CD14-positive monocyte (primary cell): ENCODE data around the gene CACTIN. TPM values are rescaled to one million over a fixed set of nuclear protein-coding genes. Genes with fewer than 3 reads are reported as not detected.

Source experiments
- DNase-seq, 3 donors: peaks; one replicate each; pipeline ENCODE4 v3.0.0-alpha.2; 2011 to 2022
- H2AFZ ChIP-seq: 2 replicates; pipeline ENCODE4 v1.6.0; 2012; ENCODE audit warnings: mild to moderate bottlenecking, low read depth, low read length, inconsistent platforms; ENCODE audit not compliant: insufficient read depth, poor library complexity, severe bottlenecking
- H3K27ac ChIP-seq, 2 donors: 1 replicate in 1 of 2; 2 replicates in 1 of 2; pipeline ENCODE4 v1.5.1; 2012 to 2013; ENCODE audit warnings: low read length in 2 of 2, control low read depth in 1 of 2, inconsistent platforms in 1 of 2, low read depth in 1 of 2, mild to moderate bottlenecking in 1 of 2
- H3K27me3 ChIP-seq, 2 donors: one replicate each; pipeline versions ENCODE4 v1.6.0 to v1.6.1; 2011 to 2013; ENCODE audit warnings: low read length in 2 of 2; ENCODE audit not compliant: control insufficient read depth in 2 of 2, insufficient read depth in 2 of 2
- H3K36me3 ChIP-seq, 2 donors: replicated peaks in 1 of 2; 1 replicate in 1 of 2; 2 replicates in 1 of 2; pipeline versions ENCODE4 v1.5.1 to v1.6.1; 2012 to 2013; ENCODE audit warnings: low read length in 2 of 2, control low read depth in 1 of 2, inconsistent platforms in 1 of 2, mild to moderate bottlenecking in 1 of 2; ENCODE audit not compliant: insufficient read depth in 2 of 2, control insufficient read depth in 1 of 2
- H3K4me1 ChIP-seq, 2 donors: 1 replicate in 1 of 2; 2 replicates in 1 of 2; pipeline versions ENCODE4 v1.5.1 to v1.6.1; 2012 to 2013; ENCODE audit warnings: low read length in 2 of 2, control low read depth in 1 of 2, inconsistent platforms in 1 of 2, mild to moderate bottlenecking in 1 of 2, moderate library complexity in 1 of 2; ENCODE audit not compliant: insufficient read depth in 2 of 2, control insufficient read depth in 1 of 2
- H3K4me2 ChIP-seq: replicated peaks from 2 replicates; pipeline ENCODE3; 2012; ENCODE audit warnings: low read length, moderate library complexity, mild to moderate bottlenecking; ENCODE audit not compliant: poor library complexity, severe bottlenecking; ENCODE audit errors: extremely low read depth
- H3K4me3 ChIP-seq, 3 experiments: fragments of 200-600 bp in 1 of 3; sonication (generic) in 1 of 3; replicated peaks in 1 of 3; 1 replicate in 2 of 3; 2 replicates in 1 of 3; pipeline ENCODE4 v1.5.1; 2011 to 2013; ENCODE audit warnings: low read length in 3 of 3, mild to moderate bottlenecking in 3 of 3, control low read depth in 2 of 3, low read depth in 2 of 3, inconsistent platforms in 1 of 3, moderate library complexity in 1 of 3
- H3K79me2 ChIP-seq: 2 replicates; pipeline ENCODE4 v1.6.0; 2012; ENCODE audit warnings: mild to moderate bottlenecking, control low read depth, inconsistent platforms, low read length, moderate library complexity; ENCODE audit not compliant: insufficient read depth
- H3K9ac ChIP-seq: 2 replicates; pipeline ENCODE4 v1.6.0; 2017; ENCODE audit warnings: low read length, mild to moderate bottlenecking; ENCODE audit not compliant: insufficient read depth, poor library complexity, severe bottlenecking
- H3K9me3 ChIP-seq, 2 donors: replicated peaks in 1 of 2; 1 replicate in 1 of 2; 2 replicates in 1 of 2; pipeline versions ENCODE4 v1.5.1 to v1.6.1; 2012 to 2013; ENCODE audit warnings: low read length in 2 of 2, control low read depth in 1 of 2; ENCODE audit not compliant: control insufficient read depth in 1 of 2, insufficient read depth in 1 of 2
- H4K20me1 ChIP-seq: 2 replicates; pipeline ENCODE4 v1.6.0; 2012; ENCODE audit warnings: mild to moderate bottlenecking, low read length, control low read depth, moderate library complexity; ENCODE audit not compliant: insufficient read depth
- H3K27ac Mint-ChIP-seq, 7 donors: one replicate each; pipeline ENCODE4 v1.8.0; 2020; ENCODE audit warnings: mild to moderate bottlenecking in 7 of 7, mixed read lengths in 7 of 7, moderate library complexity in 6 of 7, inconsistent platforms in 2 of 7
- H3K27me3 Mint-ChIP-seq, 3 donors: one replicate each; pipeline ENCODE4 v1.8.0; 2021 to 2022; ENCODE audit warnings: low read depth in 3 of 3, mild to moderate bottlenecking in 3 of 3, mixed read lengths in 3 of 3, moderate library complexity in 3 of 3, inconsistent platforms in 1 of 3
- H3K36me3 Mint-ChIP-seq, 2 donors: one replicate each; pipeline ENCODE4 v1.8.0; 2020; ENCODE audit warnings: mixed read lengths in 2 of 2, inconsistent platforms in 1 of 2, mild to moderate bottlenecking in 1 of 2
- H3K4me1 Mint-ChIP-seq: one replicate; pipeline ENCODE4 v1.8.0; 2020; ENCODE audit warnings: mild to moderate bottlenecking, mixed read lengths
- H3K4me3 Mint-ChIP-seq, 2 donors: one replicate each; pipeline ENCODE4 v1.8.0; 2020; ENCODE audit warnings: mild to moderate bottlenecking in 2 of 2, mixed read lengths in 2 of 2, moderate library complexity in 1 of 2
- H3K9me3 Mint-ChIP-seq, 7 donors: one replicate each; pipeline ENCODE4 v1.8.0; 2020 to 2022; ENCODE audit warnings: mixed read lengths in 7 of 7, mild to moderate bottlenecking in 6 of 7, moderate library complexity in 6 of 7, inconsistent platforms in 2 of 7
- WGBS: methylation state at CpG from one replicate; pipeline ENCODE4 v1.1.5; 2013; ENCODE audit warnings: missing lambda C conversion rate; ENCODE audit not compliant: insufficient coverage; 5-methylcytosine and 5-hydroxymethylcytosine counted together
- intact Hi-C, 2 donors: fragments of 100-400 bp; cut with micrococcal nuclease; formaldehyde crosslinking; loops; one replicate each; pipeline versions ENCODE4 v1.15.0 to v1.15.1; 2023
- polyA plus RNA-seq, 3 donors: library from polyadenylated mRNA; depleted of rRNA in 1 of 3; unstranded in 2 of 3; stranded (reverse) in 1 of 3; fragments of 300-500 nt in 2 of 3; fragments of >200 nt in 1 of 3; fragmentation: Illumina TruSeq in 2 of 3; gene quantifications; 1 replicate in 2 of 3; 2 replicates in 1 of 3; pipeline ENCODE4 v1.2.3, GENCODE V29; 2012 to 2021
- TF ChIP-seq, protein P1 (sequence below): fragments of 200-600 bp; IDR thresholded peaks from one replicate; pipeline ENCODE4 v1.8.0; 2022; ENCODE audit warnings: antibody characterized with exemption, mild to moderate bottlenecking

Gene CACTIN
- polyA plus RNA-seq, 3 donors = 2.5 to 19.4 (median 3.0) TPM

DNA sequence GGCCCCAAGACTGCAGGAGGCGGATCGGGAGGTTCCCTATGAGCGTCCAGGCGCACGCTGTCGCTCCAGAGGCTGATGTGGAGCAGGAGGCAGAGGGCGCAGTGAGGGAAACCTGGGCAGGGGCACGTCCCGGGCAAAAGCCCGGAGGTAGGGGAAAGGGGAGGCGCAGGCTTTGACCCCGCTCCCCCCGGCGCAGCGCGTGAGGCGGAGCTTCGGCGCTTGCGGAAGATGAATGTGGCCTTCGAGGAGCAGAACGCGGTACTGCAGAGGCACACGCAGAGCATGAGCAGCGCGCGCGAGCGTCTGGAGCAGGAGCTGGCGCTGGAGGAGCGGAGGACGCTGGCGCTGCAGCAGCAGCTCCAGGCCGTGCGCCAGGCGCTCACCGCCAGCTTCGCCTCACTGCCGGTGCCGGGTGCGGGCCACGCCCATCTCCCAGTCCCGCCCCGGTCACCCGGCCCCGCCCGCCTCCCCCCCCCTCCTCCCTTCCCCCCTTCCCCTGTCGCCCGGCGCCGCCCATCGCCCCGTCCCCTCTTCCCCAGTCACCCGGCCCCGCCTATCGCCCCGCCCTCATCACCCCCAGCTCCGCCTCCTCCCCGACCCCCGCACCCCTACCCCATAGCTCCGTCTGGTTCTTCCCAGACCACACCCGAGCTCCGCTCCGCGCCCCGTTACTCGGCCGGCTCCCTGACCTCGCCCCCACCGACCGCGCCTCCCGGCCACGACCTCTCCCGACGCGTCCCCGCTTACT lies 49.7 kb downstream of the CACTIN start:
- Mint-ChIP-seq H3K27me3 (peaks cover 0 to 2% (median 0%) of the 10 kb centered on the region in 3 donors), H3K9me3 (peaks cover 0 to 4% (median 2%) of the 10 kb centered on the region in 7 donors), H3K4me1 (peaks cover 37% of the 10 kb centered on the region), H3K27ac (peak overlapping the region in 2 of 7 donors; percentile 46 to 48), H3K4me3 (peak overlapping the region; percentile 79 to 84), H3K36me3 (peaks cover 8 to 32% of the 10 kb centered on the region in 2 donors)
- H3K9ac ChIP-seq = peak overlapping the region; percentile 15
- H3K27me3 ChIP-seq = no peaks in the 10 kb centered on the region
- H4K20me1 ChIP-seq = no peaks in the 10 kb centered on the region
- peak overlapping the region; percentile 23 to 73 (median 41) for H3K4me3 ChIP-seq
- peak overlapping the region; percentile 81 for H3K4me2 ChIP-seq
- intact Hi-C loops = no loop called here
- H3K79me2 ChIP-seq = peaks cover 9% of the 10 kb centered on the region
- WGBS = 56% methylated on average over 42 of the region's 78 CpGs
- DNase-seq = no peak
- peaks cover 25 to 39% of the 10 kb centered on the region in 2 donors for H3K4me1 ChIP-seq
- H2AFZ ChIP-seq = peak overlapping the region; percentile 35
- no peaks in the 10 kb centered on the region for H3K9me3 ChIP-seq
- H3K36me3 ChIP-seq = peaks cover 0 to 6% of the 10 kb centered on the region in 2 donors
- TF ChIP-seq, protein P1, sequence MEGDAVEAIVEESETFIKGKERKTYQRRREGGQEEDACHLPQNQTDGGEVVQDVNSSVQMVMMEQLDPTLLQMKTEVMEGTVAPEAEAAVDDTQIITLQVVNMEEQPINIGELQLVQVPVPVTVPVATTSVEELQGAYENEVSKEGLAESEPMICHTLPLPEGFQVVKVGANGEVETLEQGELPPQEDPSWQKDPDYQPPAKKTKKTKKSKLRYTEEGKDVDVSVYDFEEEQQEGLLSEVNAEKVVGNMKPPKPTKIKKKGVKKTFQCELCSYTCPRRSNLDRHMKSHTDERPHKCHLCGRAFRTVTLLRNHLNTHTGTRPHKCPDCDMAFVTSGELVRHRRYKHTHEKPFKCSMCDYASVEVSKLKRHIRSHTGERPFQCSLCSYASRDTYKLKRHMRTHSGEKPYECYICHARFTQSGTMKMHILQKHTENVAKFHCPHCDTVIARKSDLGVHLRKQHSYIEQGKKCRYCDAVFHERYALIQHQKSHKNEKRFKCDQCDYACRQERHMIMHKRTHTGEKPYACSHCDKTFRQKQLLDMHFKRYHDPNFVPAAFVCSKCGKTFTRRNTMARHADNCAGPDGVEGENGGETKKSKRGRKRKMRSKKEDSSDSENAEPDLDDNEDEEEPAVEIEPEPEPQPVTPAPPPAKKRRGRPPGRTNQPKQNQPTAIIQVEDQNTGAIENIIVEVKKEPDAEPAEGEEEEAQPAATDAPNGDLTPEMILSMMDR = no peak
- no peak overlapping the region for H3K27ac ChIP-seq

DNA sequence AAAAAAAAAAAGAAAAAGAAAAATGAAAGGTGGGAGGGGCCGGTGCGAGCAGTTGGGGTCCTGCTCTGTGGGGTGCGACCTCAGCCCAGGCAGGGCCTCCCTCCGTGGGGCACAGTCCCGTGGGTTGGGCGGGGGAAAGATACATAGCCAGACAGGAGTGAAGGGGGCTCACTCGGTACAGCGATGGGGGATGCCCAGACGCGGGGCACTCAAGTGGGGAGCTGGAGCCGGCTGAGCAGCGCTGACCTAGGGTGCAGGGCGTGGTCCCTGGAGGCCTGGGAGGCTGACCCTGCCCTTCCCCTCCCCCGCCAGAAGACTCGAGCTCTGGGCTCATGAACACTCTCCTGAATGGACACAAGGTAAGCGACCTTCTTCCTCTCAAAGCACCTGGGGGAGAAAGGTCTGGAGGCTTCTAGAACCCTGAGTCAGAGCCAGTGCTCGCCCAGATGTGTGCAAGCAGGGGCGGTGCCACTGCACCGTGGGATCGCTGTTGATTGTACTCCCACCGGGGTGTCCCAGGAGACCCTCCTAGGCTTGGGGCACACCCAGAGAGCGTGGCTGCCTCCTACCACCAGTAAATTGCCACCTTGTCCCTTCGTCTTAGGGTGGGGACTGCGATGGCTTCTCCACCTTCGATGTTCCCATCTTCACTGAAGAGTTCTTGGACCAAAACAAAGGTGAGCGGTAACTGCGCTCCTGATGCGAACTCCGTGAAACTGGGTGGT lies 50.5 kb downstream of the CACTIN start:
- peaks cover 30 to 44% of the 10 kb centered on the region in 2 donors for H3K4me1 ChIP-seq
- H3K9ac ChIP-seq = peak overlapping the region; percentile 15
- H3K27ac Mint-ChIP-seq = peak overlapping the region in 2 of 7 donors; percentile 46 to 78
- H3K4me3 Mint-ChIP-seq = peak overlapping the region; percentile 79 to 84
- 95% methylated on average over 26 of the region's 29 CpGs for WGBS
- TF ChIP-seq, protein P1 = no peak
- DNase-seq = no peak
- H3K4me1 Mint-ChIP-seq = peaks cover 43% of the 10 kb centered on the region
- H3K36me3 Mint-ChIP-seq = peaks cover 8 to 32% of the 10 kb centered on the region in 2 donors
- peak overlapping the region; percentile 23 to 73 (median 41) for H3K4me3 ChIP-seq
- no peaks in the 10 kb centered on the region for H3K9me3 ChIP-seq
- no peak overlapping the region for H3K27ac ChIP-seq
- peaks cover 0 to 2% (median 0%) of the 10 kb centered on the region in 3 donors for H3K27me3 Mint-ChIP-seq
- H3K36me3 ChIP-seq = peaks cover 0 to 6% of the 10 kb centered on the region in 2 donors
- H3K27me3 ChIP-seq = no peaks in the 10 kb centered on the region
- intact Hi-C loops = no loop called here
- peaks cover 0 to 6% (median 3%) of the 10 kb centered on the region in 7 donors for H3K9me3 Mint-ChIP-seq
- no peaks in the 10 kb centered on the region for H4K20me1 ChIP-seq
- peak overlapping the region; percentile 81 for H3K4me2 ChIP-seq
- peak overlapping the region; percentile 35 for H2AFZ ChIP-seq
- peaks cover 9% of the 10 kb centered on the region for H3K79me2 ChIP-seq
